Activated naive CD8-positive, alpha-beta T cell treated with anti-CD3 and anti-CD28 coated beads, Interleukin-2, amount 10 ng/mL, durations not matched to agents 7 days and 5 days (primary cell): ENCODE results near the gene KLK8. TPM values are rescaled to one million over a fixed set of nuclear protein-coding genes. Genes with fewer than 3 reads are reported as not detected.
"Not testable (repeated sequence)": the region's sequence is repeated elsewhere in the genome, so short reads cannot be mapped to it uniquely, and the experiment has no call there.

Experiments
- ATAC-seq: fragments of 150-1000 bp; cut with Tn5 transposase; one replicate; pipeline ENCODE4 v1.10.0; 2021; ENCODE audit warnings: low read depth, moderate library complexity
- POLR2A ChIA-PET: fragments of 350-600 bp; sonication (Branson Sonifier 250); formaldehyde crosslinking; loops from one replicate; lab custom pipeline; 2021; ENCODE audit warnings: antibody characterized with exemption; lab: Charles Lee
- DNase-seq: peaks from one replicate; pipeline ENCODE4 v3.0.0; 2021
- H3K27ac Mint-ChIP-seq: one replicate; pipeline ENCODE4 v1.8.0; 2022; ENCODE audit warnings: mild to moderate bottlenecking, mixed read lengths
- H3K27me3 Mint-ChIP-seq: one replicate; pipeline ENCODE4 v1.8.0; 2022; ENCODE audit warnings: mild to moderate bottlenecking, moderate library complexity, mixed read lengths
- H3K36me3 Mint-ChIP-seq: one replicate; pipeline ENCODE4 v1.8.0; 2021; ENCODE audit warnings: mild to moderate bottlenecking, mixed read lengths
- H3K4me1 Mint-ChIP-seq: one replicate; pipeline ENCODE4 v1.8.0; 2021; ENCODE audit warnings: mixed read lengths
- H3K4me3 Mint-ChIP-seq: one replicate; pipeline ENCODE4 v1.8.0; 2022; ENCODE audit warnings: mild to moderate bottlenecking, moderate library complexity, mixed read lengths
- H3K9me3 Mint-ChIP-seq: one replicate; pipeline ENCODE4 v1.8.0; 2021; ENCODE audit warnings: mixed read lengths
- total RNA-seq, 2 experiments: library from RNA; stranded (reverse); gene quantifications; one replicate each; pipeline ENCODE4 v1.2.3, GENCODE V29; 2021

Gene KLK8
- total RNA-seq, 2 experiments from 2014 or later: not detected

DNA sequence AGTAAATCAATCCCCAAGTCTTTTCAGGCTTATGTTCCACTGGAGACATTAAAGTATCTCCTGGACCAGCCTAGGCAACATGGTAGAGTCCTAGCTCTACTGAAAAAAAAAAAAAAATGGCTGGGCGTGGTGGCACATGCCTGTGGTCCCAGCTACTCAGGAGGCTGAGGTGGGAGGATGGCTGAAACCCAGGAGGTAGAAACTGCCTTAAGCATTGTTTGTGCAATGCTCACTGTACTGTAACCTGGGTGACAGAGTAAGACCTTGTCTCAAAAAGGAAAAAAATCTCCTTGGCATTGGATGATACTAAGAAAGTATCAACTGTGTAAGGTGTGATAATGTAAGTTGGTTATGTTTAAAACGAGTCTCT lies 8.8 kb downstream of the KLK8 start:
- no peaks in the 10 kb centered on the region for H3K9me3 Mint-ChIP-seq
- DNase-seq: no peak
- POLR2A ChIA-PET: no interaction called here
- peaks cover 8% of the 10 kb centered on the region for H3K27me3 Mint-ChIP-seq
- H3K4me3 Mint-ChIP-seq: no peak overlapping the region
- H3K4me1 Mint-ChIP-seq: no peaks in the 10 kb centered on the region
- H3K27ac Mint-ChIP-seq: no peak overlapping the region
- no peak for ATAC-seq
- H3K36me3 Mint-ChIP-seq: no peaks in the 10 kb centered on the region

- H3K9me3 Mint-ChIP-seq, ATAC-seq, POLR2A ChIA-PET, H3K36me3 Mint-ChIP-seq, DNase-seq, H3K27ac Mint-ChIP-seq, H3K4me3 Mint-ChIP-seq, H3K4me1 Mint-ChIP-seq: not testable (repeated sequence)
- peaks cover 43% of the 10 kb centered on the region for H3K27me3 Mint-ChIP-seq
Observed at GRCh38 chr19:50984416-50984815, 17.0 kb downstream of the KLK8 start.

- no peaks in the 10 kb centered on the region for H3K4me1 Mint-ChIP-seq
- POLR2A ChIA-PET: no interaction called here
- DNase-seq: no peak
- no peak for ATAC-seq
- H3K36me3 Mint-ChIP-seq: no peaks in the 10 kb centered on the region
- no peak within 1 kb of the TSS for H3K4me3 Mint-ChIP-seq
- H3K27ac Mint-ChIP-seq: no peak within 1 kb of the TSS
- H3K27me3 Mint-ChIP-seq: peaks cover 40% of the 10 kb centered on the region
- H3K9me3 Mint-ChIP-seq: no peaks in the 10 kb centered on the region
Observed at GRCh38 chr19:50983625-50984292, 17.6 kb downstream of the KLK8 start, which contains the start of gene KLK7. TSS of gene KLK7 (minus strand) at chr19:50983917. CDS start at chr19:50982399, 1,518 bp downstream.

DNA sequence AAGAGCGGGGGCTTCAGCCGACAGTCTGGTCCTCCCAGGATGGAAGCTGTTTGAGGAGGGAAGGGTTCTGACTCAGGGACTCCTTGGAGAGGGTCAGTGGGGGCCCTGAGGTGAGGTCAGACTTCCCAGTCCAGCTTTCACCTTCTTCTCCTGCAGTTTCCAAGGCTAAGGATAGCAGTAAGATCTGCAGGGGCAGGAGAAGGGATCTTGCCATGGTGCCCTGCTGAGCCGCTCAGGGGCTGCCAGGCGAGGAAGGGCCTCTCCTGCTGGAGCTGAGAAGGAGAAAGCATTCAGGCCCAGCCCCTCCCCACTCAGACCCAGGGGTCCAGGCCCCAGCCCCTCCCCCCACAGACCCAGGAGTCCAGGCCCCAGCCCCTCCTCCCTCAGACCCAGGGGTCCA lies 19.2 kb downstream of the KLK8 start:
- no peaks in the 10 kb centered on the region for H3K36me3 Mint-ChIP-seq
- ATAC-seq (no peak), DNase-seq (no peak)
- POLR2A ChIA-PET: no interaction called here
- H3K4me1 Mint-ChIP-seq: no peaks in the 10 kb centered on the region
- no peaks in the 10 kb centered on the region for H3K9me3 Mint-ChIP-seq
- H3K27ac Mint-ChIP-seq: no peak overlapping the region
- no peak overlapping the region for H3K4me3 Mint-ChIP-seq
- H3K27me3 Mint-ChIP-seq: peaks cover 38% of the 10 kb centered on the region

DNA sequence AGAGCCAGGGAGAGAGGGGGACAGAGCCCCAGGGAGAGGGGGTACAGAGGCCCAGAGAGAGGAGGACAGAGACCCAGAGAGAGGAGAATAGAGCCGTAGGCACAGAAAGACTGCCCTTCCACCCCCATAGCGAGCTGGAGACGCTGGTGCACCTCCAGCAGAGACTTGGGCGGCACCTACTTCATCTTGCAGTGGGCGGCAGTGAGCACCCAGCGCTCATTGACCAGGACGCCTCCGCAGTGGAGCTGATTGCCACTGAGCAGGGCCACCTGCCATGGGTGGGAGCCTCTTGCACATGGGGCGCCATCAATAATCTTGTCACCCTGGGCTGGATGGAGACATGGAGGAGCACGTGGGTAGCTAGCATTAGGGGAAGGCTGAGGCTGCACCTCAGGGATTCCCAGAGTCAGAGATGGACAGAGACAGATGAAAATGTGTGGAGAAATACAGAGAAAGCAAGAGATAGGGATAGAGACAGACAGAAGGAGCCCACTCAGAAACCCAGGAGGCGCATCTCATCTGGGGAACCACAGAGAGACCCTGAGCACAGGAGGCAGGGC lies 19.7 kb downstream of the KLK8 start:
- POLR2A ChIA-PET: no interaction called here
- no peak for DNase-seq

GRCh38 chr19:50980208-50980607 lies 21.2 kb downstream of the KLK8 start:
- ATAC-seq (no peak), DNase-seq (no peak)
- POLR2A ChIA-PET: no interaction called here
- Mint-ChIP-seq H3K9me3 (no peaks in the 10 kb centered on the region), H3K4me3 (no peak overlapping the region), H3K4me1 (no peaks in the 10 kb centered on the region), H3K36me3 (no peaks in the 10 kb centered on the region), H3K27me3 (peaks cover 35% of the 10 kb centered on the region), H3K27ac (no peak overlapping the region)

More for the DNA sequence above, 19.7 kb downstream of the KLK8 start:
- no peak for ATAC-seq
- no peak overlapping the region for H3K27ac Mint-ChIP-seq
- H3K4me3 Mint-ChIP-seq: no peak overlapping the region
- no peaks in the 10 kb centered on the region for H3K9me3 Mint-ChIP-seq
- H3K27me3 Mint-ChIP-seq: peaks cover 38% of the 10 kb centered on the region
- no peaks in the 10 kb centered on the region for H3K4me1 Mint-ChIP-seq
- no peaks in the 10 kb centered on the region for H3K36me3 Mint-ChIP-seq

DNA sequence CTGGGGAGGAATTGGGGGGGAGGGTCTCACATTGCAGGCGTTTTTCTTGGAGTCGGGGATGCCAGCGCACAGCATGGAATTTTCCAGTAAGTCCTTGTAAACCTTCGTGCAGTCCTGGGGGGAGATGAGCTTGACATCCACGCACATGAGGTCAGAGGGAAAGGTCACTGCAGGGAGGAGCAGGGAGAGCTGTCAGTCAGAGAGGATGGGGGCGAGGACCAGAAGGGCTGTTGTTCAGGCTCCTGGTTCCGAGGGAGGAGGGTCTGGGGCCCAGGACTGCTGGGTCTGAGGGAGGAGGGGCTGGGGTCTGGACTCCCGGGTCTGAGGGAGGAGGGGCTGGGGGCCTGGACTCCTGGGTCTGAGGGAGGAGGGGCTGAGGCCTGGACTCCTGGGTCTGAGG lies 21.6 kb downstream of the KLK8 start:
- no peak overlapping the region for H3K27ac Mint-ChIP-seq
- POLR2A ChIA-PET: no interaction called here
- ATAC-seq: no peak
- no peak for DNase-seq
- H3K36me3 Mint-ChIP-seq: no peaks in the 10 kb centered on the region
- peaks cover 31% of the 10 kb centered on the region for H3K27me3 Mint-ChIP-seq
- no peaks in the 10 kb centered on the region for H3K4me1 Mint-ChIP-seq
- no peak overlapping the region for H3K4me3 Mint-ChIP-seq
- H3K9me3 Mint-ChIP-seq: no peaks in the 10 kb centered on the region

- ATAC-seq: no peak
- peaks cover 32% of the 10 kb centered on the region for H3K27me3 Mint-ChIP-seq
- H3K4me1 Mint-ChIP-seq: no peaks in the 10 kb centered on the region
- no peak for DNase-seq
- H3K27ac Mint-ChIP-seq: no peak overlapping the region
- POLR2A ChIA-PET: no interaction called here
- H3K36me3 Mint-ChIP-seq: no peaks in the 10 kb centered on the region
- H3K4me3 Mint-ChIP-seq: no peak overlapping the region
- H3K9me3 Mint-ChIP-seq: no peaks in the 10 kb centered on the region
Observed at GRCh38 chr19:50978772-50979390, 22.5 kb downstream of the KLK8 start.

- Mint-ChIP-seq H3K9me3 (no peaks in the 10 kb centered on the region), H3K27ac (no peak overlapping the region), H3K36me3 (no peaks in the 10 kb centered on the region), H3K4me3 (no peak overlapping the region), H3K27me3 (peaks cover 26% of the 10 kb centered on the region), H3K4me1 (no peaks in the 10 kb centered on the region)
- no peak for DNase-seq
- ATAC-seq: no peak
- POLR2A ChIA-PET: no interaction called here
Observed at GRCh38 chr19:50977626-50978025, 23.8 kb downstream of the KLK8 start.

DNA sequence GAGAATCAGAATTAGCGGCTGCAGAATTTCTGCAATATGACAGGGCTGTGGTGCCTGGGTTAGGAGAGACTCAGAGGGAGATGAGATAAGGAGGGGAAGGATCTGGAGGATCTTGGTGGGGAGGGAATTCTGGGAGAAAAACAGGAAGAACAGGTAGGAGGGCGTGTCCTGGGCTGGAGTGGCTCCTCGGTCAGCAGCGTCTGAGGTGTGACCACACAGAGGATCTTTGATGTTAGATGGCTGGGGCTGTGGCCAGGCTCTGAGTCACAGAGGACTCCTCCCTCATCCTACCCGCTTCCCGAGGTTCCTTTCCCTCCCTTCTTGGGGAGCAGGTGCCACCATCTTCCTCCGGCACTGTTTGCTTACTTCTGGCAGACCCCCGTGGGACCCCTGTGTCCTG lies 25.6 kb downstream of the KLK8 start:
- POLR2A ChIA-PET: no interaction called here
- Mint-ChIP-seq H3K27me3 (peaks cover 15% of the 10 kb centered on the region), H3K4me3 (no peak overlapping the region), H3K36me3 (no peaks in the 10 kb centered on the region), H3K4me1 (no peaks in the 10 kb centered on the region), H3K9me3 (no peaks in the 10 kb centered on the region), H3K27ac (no peak overlapping the region)
- ATAC-seq (no peak), DNase-seq (no peak)

- DNase-seq (no peak), ATAC-seq (no peak)
- H3K4me3 Mint-ChIP-seq: no peak overlapping the region
- no peaks in the 10 kb centered on the region for H3K9me3 Mint-ChIP-seq
- H3K4me1 Mint-ChIP-seq: no peaks in the 10 kb centered on the region
- H3K36me3 Mint-ChIP-seq: no peaks in the 10 kb centered on the region
- H3K27me3 Mint-ChIP-seq: peaks cover 20% of the 10 kb centered on the region
- no peak overlapping the region for H3K27ac Mint-ChIP-seq
- POLR2A ChIA-PET: no interaction called here
Observed at GRCh38 chr19:50974702-50975556, 26.5 kb downstream of the KLK8 start.

- Mint-ChIP-seq H3K27me3 (peaks cover 20% of the 10 kb centered on the region), H3K9me3 (no peaks in the 10 kb centered on the region), H3K4me3 (no peak overlapping the region), H3K4me1 (no peaks in the 10 kb centered on the region), H3K36me3 (no peaks in the 10 kb centered on the region), H3K27ac (no peak overlapping the region)
- DNase-seq (no peak), ATAC-seq (no peak)
- POLR2A ChIA-PET: no interaction called here
Observed at GRCh38 chr19:50972795-50973376, 28.5 kb downstream of the KLK8 start.

DNA sequence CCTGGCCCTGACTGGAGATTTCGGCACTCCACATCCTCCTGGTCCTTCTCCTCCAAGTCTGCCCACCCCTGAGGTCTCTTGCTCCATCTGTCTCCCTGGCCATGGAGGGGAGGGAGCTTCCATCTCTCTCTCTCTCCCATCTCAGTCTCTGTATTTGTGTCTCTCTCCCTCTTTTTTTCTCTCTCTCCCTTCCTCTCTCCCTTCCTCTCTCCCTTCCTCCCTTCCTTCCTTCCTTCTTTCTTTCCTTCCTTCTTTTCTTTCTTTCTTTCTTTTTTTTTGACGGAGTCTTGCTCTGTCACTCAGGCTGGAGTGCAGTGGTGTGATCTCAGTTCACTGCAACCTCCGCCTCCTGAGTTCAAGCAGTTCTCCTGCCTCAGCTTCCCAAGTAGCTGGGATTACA lies 31.6 kb downstream of the KLK8 start:
- H3K36me3 Mint-ChIP-seq, H3K4me1 Mint-ChIP-seq, H3K4me3 Mint-ChIP-seq, DNase-seq, POLR2A ChIA-PET, ATAC-seq, H3K27ac Mint-ChIP-seq, H3K9me3 Mint-ChIP-seq: not testable (repeated sequence)
- peaks cover 13% of the 10 kb centered on the region for H3K27me3 Mint-ChIP-seq
